Gastrocnemius medialis (tissue), 4 donors: Measurements from ENCODE around the gene ZBTB18. TPM values are rescaled to one million over a fixed set of nuclear protein-coding genes. Genes with fewer than 3 reads are reported as not detected.

Experiments
- ATAC-seq, 2 donors: fragments of 150-250 bp; one replicate each; pipeline ENCODE4 v1.9.1; 2016
- DNase-seq, 2 donors: peaks; one replicate each; pipeline ENCODE4 v3.0.0-alpha.2; 2019
- H3K27ac ChIP-seq, 4 donors: fragments of 200-600 bp; sonication (generic); 1 replicate in 1 of 4; 2 replicates in 3 of 4; pipeline ENCODE4 v1.5.1; 2016 to 2018; ENCODE audit warnings: mild to moderate bottlenecking in 2 of 4, moderate library complexity in 1 of 4
- H3K27me3 ChIP-seq, 3 donors: fragments of 200-600 bp; sonication (generic) in 2 of 3; 1 replicate in 1 of 3; 2 replicates in 2 of 3; pipeline versions ENCODE4 v1.5.1 to v1.6.0; 2016 to 2019; ENCODE audit warnings: mild to moderate bottlenecking in 1 of 3, moderate library complexity in 1 of 3
- H3K36me3 ChIP-seq, 2 donors: fragments of 200-600 bp; sonication (generic) in 1 of 2; one replicate each; pipeline ENCODE4 v1.5.1; 2017 to 2018
- H3K4me1 ChIP-seq, 2 donors: fragments of 200-600 bp; sonication (generic) in 1 of 2; one replicate each; pipeline ENCODE4 v1.5.1; 2016 to 2017; ENCODE audit warnings: mild to moderate bottlenecking in 2 of 2
- H3K4me3 ChIP-seq, 4 donors: fragments of 200-600 bp; sonication (generic) in 3 of 4; 1 replicate in 1 of 4; 2 replicates in 3 of 4; pipeline ENCODE4 v1.5.1; 2016 to 2019; ENCODE audit warnings: mild to moderate bottlenecking in 2 of 4
- H3K9me3 ChIP-seq, 3 donors: fragments of 200-600 bp; sonication (generic) in 2 of 3; 1 replicate in 1 of 3; 2 replicates in 2 of 3; pipeline ENCODE4 v1.5.1; 2016 to 2019
- POLR2A ChIP-seq, 2 donors: fragments of 450-650 bp; IDR thresholded peaks; one replicate each; pipeline ENCODE4 v1.6.1; 2017; ENCODE audit warnings: antibody characterized with exemption in 2 of 2, mild to moderate bottlenecking in 2 of 2, moderate library complexity in 2 of 2
- in situ Hi-C, 4 donors: fragments of 200-750 bp; cut with MboI; loops; one replicate each; pipeline versions ENCODE4 v1.15.0 to v1.8.0; 2017; ENCODE audit warnings: low sequenced_read_pairs in 4 of 4
- intact Hi-C: fragments of 100-400 bp; cut with DNase I; formaldehyde crosslinking; loops from one replicate; pipeline ENCODE4 v1.15.1; 2023; ENCODE audit warnings: low total_unique reads
- total RNA-seq, 4 donors: library from RNA; depleted of rRNA; stranded (reverse); fragments of >200 nt; gene quantifications; one replicate each; pipeline versions ENCODE4 v1.1.0 to v1.2.3, GENCODE V29; 2016
- TF ChIP-seq, protein P1 (sequence below), 5 experiments: fragments of 450-650 bp in 3 of 5; fragments of 200-600 bp in 2 of 5; sonication (generic) in 2 of 5; IDR thresholded peaks in 4 of 5; conservative IDR thresholded peaks in 1 of 5; 1 replicate in 4 of 5; 2 replicates in 1 of 5; pipeline ENCODE4 v1.5.1; 2016 to 2019; ENCODE audit warnings: antibody characterized with exemption in 5 of 5, mild to moderate bottlenecking in 3 of 5, moderate library complexity in 3 of 5

Gene ZBTB18
- total RNA-seq, 4 donors from 2014 or later = 48.2 to 60.7 (median 55.5) TPM

DNA sequence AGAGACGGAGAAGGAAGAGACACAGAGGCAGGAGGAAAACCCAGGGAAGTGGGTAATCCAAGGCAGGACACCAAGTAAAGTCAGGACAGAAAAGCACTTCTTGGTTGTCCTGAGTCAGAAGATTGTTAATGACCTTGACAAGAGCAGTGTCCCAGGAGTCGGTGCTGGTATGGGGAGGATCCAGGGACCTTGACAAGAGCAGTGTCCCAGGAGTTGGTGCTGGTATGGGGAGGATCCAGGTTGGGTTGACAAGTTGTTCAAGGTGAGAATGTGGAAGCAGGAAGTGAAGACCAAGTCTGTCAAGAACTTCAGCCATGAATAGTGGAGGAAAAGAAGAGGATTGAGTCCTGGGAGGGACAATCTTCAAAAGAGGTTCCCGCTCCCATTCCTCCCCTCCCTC lies 31.9 kb downstream of the ZBTB18 start:
- ATAC-seq = no peak
- no peak overlapping the region for H3K4me3 ChIP-seq

DNA sequence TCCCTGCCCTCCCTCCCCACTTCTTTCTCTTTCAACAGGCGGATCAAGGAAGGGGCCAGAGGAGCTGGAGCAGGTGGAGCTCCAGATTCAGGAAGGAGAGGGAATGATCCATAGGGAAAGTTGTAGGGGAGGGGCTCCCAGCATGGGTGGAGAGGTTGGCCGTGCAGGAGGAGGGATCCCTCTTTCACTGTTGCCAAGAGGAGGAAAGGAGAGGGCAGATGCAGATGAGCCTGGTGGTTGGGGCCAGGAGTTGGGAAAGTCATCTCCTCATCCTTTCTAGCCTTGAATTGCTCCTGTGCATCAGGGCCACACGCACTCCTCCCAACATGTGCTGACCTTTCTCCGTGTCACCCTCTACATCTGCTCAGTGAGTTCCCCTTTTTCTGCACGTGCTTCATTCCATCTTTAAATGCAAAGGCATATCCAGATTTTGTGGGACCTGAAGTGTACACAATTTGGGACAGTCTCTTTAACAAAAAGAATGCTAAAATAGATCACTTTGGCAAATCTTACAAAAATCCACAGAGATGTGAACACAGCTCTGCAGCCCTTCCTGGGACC lies 32.4 kb downstream of the ZBTB18 start:
- Histone ChIP-seq H3K27me3 (no peaks in the 10 kb centered on the region), H3K36me3 (no peaks in the 10 kb centered on the region), H3K9me3 (no peaks in the 10 kb centered on the region), H3K27ac (no peak overlapping the region), H3K4me1 (no peaks in the 10 kb centered on the region), H3K4me3 (no peak overlapping the region)
- DNase-seq (no peak), ATAC-seq (no peak)
- in situ Hi-C loops (no loop called here), intact Hi-C loops (no loop called here)
- TF ChIP-seq POLR2A (IDR thresholded peaks at IDR 0.05) = no peak
- TF ChIP-seq, protein P1, sequence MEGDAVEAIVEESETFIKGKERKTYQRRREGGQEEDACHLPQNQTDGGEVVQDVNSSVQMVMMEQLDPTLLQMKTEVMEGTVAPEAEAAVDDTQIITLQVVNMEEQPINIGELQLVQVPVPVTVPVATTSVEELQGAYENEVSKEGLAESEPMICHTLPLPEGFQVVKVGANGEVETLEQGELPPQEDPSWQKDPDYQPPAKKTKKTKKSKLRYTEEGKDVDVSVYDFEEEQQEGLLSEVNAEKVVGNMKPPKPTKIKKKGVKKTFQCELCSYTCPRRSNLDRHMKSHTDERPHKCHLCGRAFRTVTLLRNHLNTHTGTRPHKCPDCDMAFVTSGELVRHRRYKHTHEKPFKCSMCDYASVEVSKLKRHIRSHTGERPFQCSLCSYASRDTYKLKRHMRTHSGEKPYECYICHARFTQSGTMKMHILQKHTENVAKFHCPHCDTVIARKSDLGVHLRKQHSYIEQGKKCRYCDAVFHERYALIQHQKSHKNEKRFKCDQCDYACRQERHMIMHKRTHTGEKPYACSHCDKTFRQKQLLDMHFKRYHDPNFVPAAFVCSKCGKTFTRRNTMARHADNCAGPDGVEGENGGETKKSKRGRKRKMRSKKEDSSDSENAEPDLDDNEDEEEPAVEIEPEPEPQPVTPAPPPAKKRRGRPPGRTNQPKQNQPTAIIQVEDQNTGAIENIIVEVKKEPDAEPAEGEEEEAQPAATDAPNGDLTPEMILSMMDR (IDR thresholded peaks at IDR 0.05 in 4 of 5, conservative IDR thresholded peaks at IDR 0.05 in 1 of 5) = no peak

More for the DNA sequence above, 31.9 kb downstream of the ZBTB18 start:
- in situ Hi-C loops (no loop called here), intact Hi-C loops (no loop called here)
- Histone ChIP-seq H3K27ac (no peak overlapping the region), H3K36me3 (no peaks in the 10 kb centered on the region), H3K9me3 (no peaks in the 10 kb centered on the region), H3K4me1 (no peaks in the 10 kb centered on the region), H3K27me3 (no peaks in the 10 kb centered on the region)
- no peak for TF ChIP-seq POLR2A (IDR thresholded peaks at IDR 0.05)
- TF ChIP-seq, protein P1 (IDR thresholded peaks at IDR 0.05 in 4 of 5, conservative IDR thresholded peaks at IDR 0.05 in 1 of 5) = no peak
- no peak for DNase-seq

DNA sequence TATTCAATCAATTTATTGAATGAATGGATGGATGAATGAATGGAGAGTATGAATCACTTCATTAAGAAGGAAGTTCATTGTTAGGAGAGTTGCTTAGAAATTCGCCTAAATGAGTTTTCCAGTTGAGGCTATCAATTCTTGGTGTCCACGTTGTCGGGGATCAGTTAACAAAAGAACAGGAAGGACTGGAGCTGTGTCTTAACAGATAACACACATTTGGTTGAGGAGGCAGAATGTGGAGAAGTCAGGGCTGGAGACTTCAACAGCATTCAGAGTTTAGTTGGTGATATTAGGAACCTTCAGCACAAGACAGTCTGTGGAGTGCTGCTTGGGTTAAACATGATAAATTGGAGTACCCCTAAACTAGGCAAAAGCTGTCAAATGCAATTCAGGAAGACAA lies 33.7 kb downstream of the ZBTB18 start:
- Histone ChIP-seq H3K4me1 (no peaks in the 10 kb centered on the region), H3K9me3 (no peaks in the 10 kb centered on the region), H3K4me3 (no peak overlapping the region), H3K27me3 (no peaks in the 10 kb centered on the region), H3K36me3 (no peaks in the 10 kb centered on the region), H3K27ac (no peak overlapping the region)
- ATAC-seq (peak in 1 of 2 donors; percentile 46), DNase-seq (no peak)
- in situ Hi-C loops = no loop called here
- intact Hi-C loops = no loop called here
- TF ChIP-seq POLR2A (IDR thresholded peaks at IDR 0.05) = no peak
- TF ChIP-seq, protein P1 (IDR thresholded peaks at IDR 0.05 in 4 of 5, conservative IDR thresholded peaks at IDR 0.05 in 1 of 5) = no peak

DNA sequence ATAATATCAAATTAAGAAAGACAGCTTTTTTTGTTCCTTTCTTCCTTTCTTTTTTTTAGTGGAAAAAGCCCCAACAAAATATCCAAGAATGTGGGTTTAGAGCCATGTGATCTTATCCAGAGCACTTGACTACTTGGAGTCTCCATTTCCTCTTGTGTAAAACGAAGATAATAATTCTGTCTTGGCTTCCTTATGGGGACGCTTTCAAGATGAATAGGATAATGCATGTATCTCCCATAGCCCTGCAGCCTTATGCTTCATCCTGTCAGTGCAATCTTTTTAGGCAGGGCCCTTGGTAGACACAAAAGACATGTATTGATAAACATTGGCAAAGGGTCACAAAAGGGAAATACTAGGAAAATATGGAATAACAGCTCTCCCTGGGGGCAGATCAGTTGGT lies 34.8 kb downstream of the ZBTB18 start:
- no peak for ATAC-seq
- no peaks in the 10 kb centered on the region for H3K4me1 ChIP-seq
- H3K27me3 ChIP-seq = no peaks in the 10 kb centered on the region
- H3K4me3 ChIP-seq = no peak overlapping the region
- H3K27ac ChIP-seq = no peak overlapping the region
- H3K9me3 ChIP-seq = no peaks in the 10 kb centered on the region
- no peaks in the 10 kb centered on the region for H3K36me3 ChIP-seq
- TF ChIP-seq POLR2A (IDR thresholded peaks at IDR 0.05) = no peak
- TF ChIP-seq, protein P1 (IDR thresholded peaks at IDR 0.05 in 4 of 5, conservative IDR thresholded peaks at IDR 0.05 in 1 of 5) = no peak
- DNase-seq = no peak
- in situ Hi-C loops (no loop called here), intact Hi-C loops (no loop called here)

DNA sequence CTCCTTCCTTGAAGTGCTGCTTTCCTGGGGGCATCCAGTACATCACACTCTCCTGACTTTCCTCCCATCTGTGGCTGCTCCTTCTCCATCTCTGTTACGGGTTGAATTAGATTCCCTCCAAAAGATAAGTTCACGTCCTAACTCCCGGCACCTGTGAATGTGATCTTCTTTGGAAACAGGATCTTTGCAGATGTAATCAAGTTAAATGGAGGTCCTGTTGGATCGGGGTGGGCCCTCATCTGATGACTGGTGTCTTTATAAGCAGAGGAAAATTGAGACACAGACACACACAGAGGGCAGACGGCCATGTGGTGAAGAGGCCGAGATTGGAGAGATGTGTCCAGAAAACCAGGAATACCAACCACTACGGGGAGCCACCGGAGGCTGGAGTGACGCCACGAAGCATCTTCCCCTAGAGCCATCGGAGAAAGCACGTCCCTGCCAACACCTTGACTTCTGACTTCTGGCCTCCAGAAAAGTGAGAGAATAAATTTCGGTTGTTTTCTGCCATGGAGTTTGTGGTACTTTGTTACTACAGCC lies 36.0 kb downstream of the ZBTB18 start:
- intact Hi-C loops = no loop called here

More for the DNA sequence above, 36.0 kb downstream of the ZBTB18 start:
- TF ChIP-seq POLR2A (IDR thresholded peaks at IDR 0.05) = no peak
- TF ChIP-seq, protein P1 (IDR thresholded peaks at IDR 0.05 in 4 of 5, conservative IDR thresholded peaks at IDR 0.05 in 1 of 5) = no peak
- in situ Hi-C loops = no loop called here
- Histone ChIP-seq H3K4me3 (no peak overlapping the region), H3K27ac (no peak overlapping the region), H3K27me3 (peaks cover 0 to 2% (median 0%) of the 10 kb centered on the region in 3 donors), H3K4me1 (no peaks in the 10 kb centered on the region), H3K9me3 (no peaks in the 10 kb centered on the region), H3K36me3 (no peaks in the 10 kb centered on the region)
- DNase-seq (no peak), ATAC-seq (no peak)
